ENCODE data around the gene UBAP1. TPM values are rescaled to one million over a fixed set of nuclear protein-coding genes. Genes with fewer than 3 reads are reported as not detected.

UBAP1 gene
- total RNA-seq, 4 donors from 2014 or later = 36.7 to 46.1 (median 38.3) TPM

- Histone ChIP-seq H3K4me3 (no peak overlapping the region), H3K9me3 (no peaks in the 10 kb centered on the region), H3K27me3 (no peaks in the 10 kb centered on the region), H3K4me1 (peaks cover 0 to 6% (median 0%) of the 10 kb centered on the region in 4 donors), H3K36me3 (no peaks in the 10 kb centered on the region), H3K27ac (no peak overlapping the region)
- TF ChIP-seq EP300 (IDR thresholded peaks at IDR 0.05) (no peak), POLR2A (IDR thresholded peaks at IDR 0.05) (no peak), CTCF (IDR thresholded peaks at IDR 0.05) (no peak)
- no peak for DNase-seq (ENCODE audit: low spot score in 2 of 2)
- WGBS, 2 donors = 89 to 90% methylated on average over 6 of the region's 6 CpGs
These were observed 9.7 kb upstream of the UBAP1 start for GRCh38 chr9:34169125-34169524.

GRCh38 chr9:34170237-34170991 is 8.4 kb upstream of the UBAP1 start:
- no peaks in the 10 kb centered on the region for H3K27me3 ChIP-seq
- H3K36me3 ChIP-seq = no peaks in the 10 kb centered on the region
- no peak for DNase-seq (ENCODE audit: low spot score in 2 of 2)
- H3K4me1 ChIP-seq = peaks cover 0 to 6% (median 0%) of the 10 kb centered on the region in 4 donors
- no peaks in the 10 kb centered on the region for H3K9me3 ChIP-seq
- TF ChIP-seq CTCF (IDR thresholded peaks at IDR 0.05) = no peak
- no peak for TF ChIP-seq POLR2A (IDR thresholded peaks at IDR 0.05)
- TF ChIP-seq EP300 (IDR thresholded peaks at IDR 0.05) = no peak
- no peak overlapping the region for H3K4me3 ChIP-seq
- peak overlapping the region in 1 of 4 donors; percentile 20 for H3K27ac ChIP-seq
- WGBS, 2 donors = 62 to 63% methylated on average over 1 of the region's 1 CpG

- Histone ChIP-seq H3K4me3 (no peak overlapping the region), H3K36me3 (no peaks in the 10 kb centered on the region), H3K9me3 (no peaks in the 10 kb centered on the region), H3K27me3 (no peaks in the 10 kb centered on the region), H3K27ac (no peak overlapping the region), H3K4me1 (peaks cover 0 to 6% (median 0%) of the 10 kb centered on the region in 4 donors)
- DNase-seq (ENCODE audit: low spot score in 2 of 2) = no peak
- 86 to 91% methylated on average over 15 of the region's 15 CpGs for WGBS, 2 donors
- TF ChIP-seq EP300 (IDR thresholded peaks at IDR 0.05) = peak in 1 of 2 donors; percentile 24
- no peak for TF ChIP-seq POLR2A (IDR thresholded peaks at IDR 0.05)
These were observed 6.9 kb upstream of the UBAP1 start for GRCh38 chr9:34171753-34172535.

- Histone ChIP-seq H3K27me3 (no peaks in the 10 kb centered on the region), H3K36me3 (no peaks in the 10 kb centered on the region), H3K4me3 (no peak overlapping the region), H3K9me3 (no peaks in the 10 kb centered on the region), H3K27ac (no peak overlapping the region), H3K4me1 (peaks cover 0 to 20% (median 7%) of the 10 kb centered on the region in 4 donors)
- 59 to 60% methylated on average over 3 of the region's 3 CpGs for WGBS, 2 donors
- DNase-seq (ENCODE audit: low spot score in 2 of 2) = no peak
- TF ChIP-seq POLR2A (IDR thresholded peaks at IDR 0.05) (no peak), CTCF (IDR thresholded peaks at IDR 0.05) (no peak), EP300 (IDR thresholded peaks at IDR 0.05) (no peak)
These were observed 2.8 kb upstream of the UBAP1 start for GRCh38 chr9:34176089-34176488.

- 62 to 63% methylated on average over 17 of the region's 17 CpGs for WGBS, 2 donors
- TF ChIP-seq CTCF (IDR thresholded peaks at IDR 0.05) (no peak), EP300 (IDR thresholded peaks at IDR 0.05) (no peak)
- peaks cover 0 to 29% (median 7%) of the 10 kb centered on the region in 4 donors for H3K4me1 ChIP-seq
- peak overlapping the region; percentile 96 to 99 (median 97) for H3K27ac ChIP-seq
- no peaks in the 10 kb centered on the region for H3K27me3 ChIP-seq
- H3K4me3 ChIP-seq = peak overlapping the region; percentile 76 to 95 (median 90)
- H3K9me3 ChIP-seq = no peaks in the 10 kb centered on the region
- DNase-seq (ENCODE audit: low spot score in 2 of 2) = no peak
- no peaks in the 10 kb centered on the region for H3K36me3 ChIP-seq
These were observed 1.0 kb upstream of the UBAP1 start for GRCh38 chr9:34177593-34178435.
